Erythroblast (primary cell): ENCODE results near the gene DIAPH2.

Source experiments
- DNase-seq, 2 experiments: peaks; one replicate each; lab custom pipeline; 2025; lab: John Stamatoyannopoulos, UW
- GATA1 ChIP-seq: IDR thresholded peaks from 2 replicates; pipeline ENCODE4 v1.6.1; 2011; ENCODE audit warnings: low read depth, mild to moderate bottlenecking, control low read depth, low read length, moderate library complexity
- POLR2A ChIP-seq: IDR thresholded peaks from 2 replicates; pipeline ENCODE4 v1.6.1; 2011; ENCODE audit warnings: mild to moderate bottlenecking, low read length

DIAPH2 gene

DNA sequence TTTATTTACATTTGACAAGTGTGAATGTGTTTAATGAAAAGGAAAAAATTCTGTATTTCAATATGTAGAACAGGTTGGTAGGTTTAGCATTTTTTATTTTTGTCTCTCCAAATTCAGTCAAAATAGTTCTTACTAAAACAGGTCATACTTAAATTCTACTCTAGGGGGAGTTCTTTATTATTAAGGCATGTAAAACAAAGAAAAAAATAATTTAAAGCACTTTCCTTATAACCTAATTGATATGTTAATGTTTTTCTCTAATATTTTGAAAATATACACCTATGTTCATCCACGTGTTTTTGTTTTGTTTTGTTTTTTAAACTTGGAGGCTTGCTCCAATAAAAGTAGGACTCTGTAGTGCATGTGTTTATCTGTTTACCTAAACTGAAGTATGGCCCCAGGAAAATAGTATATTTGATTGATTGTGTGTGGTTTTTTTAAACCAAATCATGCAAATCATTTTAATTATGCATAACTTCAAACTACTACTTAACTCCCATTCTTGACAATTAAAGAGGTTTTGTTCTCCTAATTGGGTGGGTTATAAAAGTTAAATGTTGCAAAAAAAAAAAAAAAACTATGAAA is 761.7 kb downstream of the DIAPH2 start:
- TF ChIP-seq POLR2A (no peak), GATA1 (no peak)
- DNase-seq: no peak

DNA sequence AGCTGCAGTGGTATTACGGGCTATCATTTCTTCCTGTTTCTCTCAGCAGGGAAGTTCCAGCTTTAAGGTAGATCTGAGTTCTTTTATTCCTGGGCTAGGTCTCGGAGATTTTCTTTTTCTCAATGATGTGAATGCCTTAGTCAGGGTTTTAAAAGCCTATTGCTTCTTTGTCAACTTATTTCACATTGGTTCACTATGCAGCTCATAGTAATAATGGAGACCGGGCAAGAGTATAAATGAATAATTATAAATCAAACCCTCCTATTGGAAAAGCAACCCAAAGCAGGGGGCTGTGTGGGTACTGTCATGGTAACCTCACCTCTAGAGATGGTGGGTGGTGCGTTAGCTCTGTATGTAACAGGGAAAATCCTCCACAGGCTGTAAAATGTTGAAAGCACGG is 762.7 kb downstream of the DIAPH2 start:
- no peak for TF ChIP-seq POLR2A
- no peak for TF ChIP-seq GATA1
- DNase-seq: no peak

DNA sequence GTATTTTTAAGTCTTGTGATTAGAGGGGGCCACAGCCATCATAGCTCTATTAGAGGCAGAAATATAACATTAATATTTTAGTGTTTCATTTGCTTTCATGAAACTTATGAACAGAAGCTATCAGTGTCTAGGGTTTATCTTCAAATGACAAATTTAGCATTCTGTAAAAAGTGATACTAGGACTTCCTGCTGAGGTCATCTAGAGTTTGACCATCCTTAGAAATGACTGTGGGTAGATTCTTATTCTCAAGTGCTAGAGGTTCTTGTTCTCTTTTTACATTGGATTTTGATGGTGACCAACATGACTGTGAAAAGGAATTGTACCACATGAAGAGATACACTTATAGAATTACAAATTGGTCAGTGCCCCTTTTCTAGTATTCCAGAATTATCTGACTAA is 767.6 kb downstream of the DIAPH2 start:
- no peak for TF ChIP-seq GATA1
- TF ChIP-seq POLR2A: no peak
- DNase-seq: no peak

DNA sequence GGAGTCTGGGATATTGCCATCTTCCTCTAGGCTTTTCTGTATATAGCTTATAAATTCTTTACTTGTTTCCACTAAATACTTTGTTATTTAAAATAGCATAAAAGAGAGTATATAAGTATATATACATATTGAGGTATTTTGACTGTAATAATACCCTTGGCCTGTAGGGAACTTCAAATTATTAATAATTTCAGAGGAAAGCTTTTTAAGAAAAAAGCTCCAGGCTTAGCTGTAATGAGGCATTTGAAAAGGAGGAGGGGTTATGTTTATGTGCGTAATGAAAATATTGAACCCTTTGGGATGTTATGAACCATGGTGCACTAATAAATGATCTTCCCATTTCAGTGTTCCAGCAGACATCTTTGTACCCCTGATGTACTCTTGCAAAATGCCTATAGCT is 777.1 kb downstream of the DIAPH2 start:
- DNase-seq: no peak
- TF ChIP-seq POLR2A (no peak), GATA1 (no peak)

DNA sequence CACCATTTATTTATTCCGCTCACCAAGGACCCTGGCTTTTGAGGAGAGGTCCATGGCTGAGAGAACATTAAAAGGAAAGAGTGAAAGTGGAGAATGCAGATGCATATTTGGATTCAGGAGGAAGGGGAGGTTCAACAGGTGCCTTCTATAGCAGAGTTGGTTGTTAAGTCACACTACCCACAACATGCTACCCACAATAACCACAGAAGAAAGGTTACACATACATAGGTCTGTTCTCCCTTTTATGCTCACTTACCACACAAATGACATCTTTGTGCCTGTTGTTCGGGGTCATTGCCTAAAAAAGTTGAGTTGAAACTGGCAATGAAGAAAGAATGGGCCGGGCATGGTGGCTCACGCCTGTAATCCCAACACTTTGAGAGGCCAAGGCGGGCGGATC is 786.4 kb downstream of the DIAPH2 start:
- TF ChIP-seq POLR2A (no peak), GATA1 (no peak)

DNA sequence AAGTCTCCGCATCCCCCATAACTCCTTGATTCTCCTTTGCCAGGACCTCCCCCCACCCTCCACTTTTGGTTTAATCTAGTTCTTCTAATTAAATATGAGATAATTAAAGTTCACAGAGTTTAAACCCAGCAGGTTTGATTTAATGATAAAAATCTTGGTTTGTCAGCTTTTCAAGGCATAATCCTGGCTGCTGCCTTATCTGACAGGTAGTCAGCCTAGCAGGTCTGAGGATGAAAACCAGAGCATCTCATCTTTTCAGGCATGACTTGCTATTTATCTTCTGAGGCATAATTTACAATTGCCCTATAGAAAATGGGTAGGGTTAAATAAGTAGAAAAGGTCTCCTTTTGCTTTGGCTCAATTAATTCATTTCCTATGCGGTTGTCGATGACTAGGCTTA is 790.3 kb downstream of the DIAPH2 start:
- TF ChIP-seq POLR2A (no peak), GATA1 (no peak)
- DNase-seq: no peak

More for the DNA sequence above, 786.4 kb downstream of the DIAPH2 start:
- DNase-seq: no peak

DNA sequence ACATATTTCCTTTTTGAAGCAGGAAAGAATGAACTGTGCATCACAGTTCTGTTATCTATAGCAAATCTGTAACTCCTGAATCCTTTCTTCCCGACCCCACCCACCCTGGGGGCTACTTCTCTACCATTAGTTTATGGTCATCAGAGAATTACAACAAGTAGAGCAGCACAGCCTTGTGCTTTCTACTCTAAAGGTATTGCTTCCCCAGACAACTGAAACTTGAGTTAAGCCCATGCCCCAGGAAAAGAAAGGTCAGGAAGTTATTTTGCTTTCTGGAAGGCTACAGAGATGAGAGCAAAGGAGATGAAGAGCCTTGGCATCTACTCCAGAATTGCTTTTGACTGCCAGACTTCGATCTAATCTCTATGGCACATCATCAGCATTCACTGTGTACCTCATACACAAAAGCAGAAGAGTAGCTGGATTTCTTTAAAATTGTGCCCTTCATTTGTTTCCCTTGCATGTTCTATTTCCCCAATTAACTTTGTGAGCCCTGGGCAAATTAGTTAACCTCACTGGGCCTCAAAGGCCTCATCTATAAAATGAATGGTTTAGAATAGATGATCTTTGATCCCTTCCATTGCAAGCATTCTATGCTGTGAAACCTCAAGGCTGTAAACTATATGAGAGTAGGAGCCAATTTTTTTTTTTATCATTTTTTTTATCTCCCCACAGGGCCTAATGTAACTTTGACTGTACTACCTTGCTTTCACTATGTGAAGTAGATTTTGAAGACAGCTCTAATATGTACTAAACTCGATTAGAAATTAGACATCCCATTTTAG is 794.7 kb downstream of the DIAPH2 start:
- no peak for DNase-seq
- TF ChIP-seq POLR2A: no peak
- no peak for TF ChIP-seq GATA1

DNA sequence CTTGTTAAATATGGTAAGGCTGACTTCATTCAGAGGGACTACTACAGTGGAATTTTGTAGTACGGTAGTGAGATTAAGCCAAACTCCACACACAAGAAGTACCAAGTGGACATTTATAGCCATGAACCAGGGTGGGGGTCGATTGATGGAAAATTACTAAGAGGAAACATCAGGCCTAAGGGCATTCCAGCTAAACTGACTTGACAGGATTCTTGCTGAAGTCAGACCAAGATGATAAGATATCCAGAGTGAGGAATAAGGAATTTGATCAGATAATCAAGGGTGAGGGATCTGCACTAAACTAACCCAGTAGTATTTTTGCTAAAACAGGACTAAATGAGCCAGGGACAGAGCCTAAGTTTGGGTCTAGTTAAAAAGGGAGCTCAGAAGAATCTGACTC is 796.6 kb downstream of the DIAPH2 start:
- TF ChIP-seq POLR2A (no peak), GATA1 (no peak)
- no peak for DNase-seq

DNA sequence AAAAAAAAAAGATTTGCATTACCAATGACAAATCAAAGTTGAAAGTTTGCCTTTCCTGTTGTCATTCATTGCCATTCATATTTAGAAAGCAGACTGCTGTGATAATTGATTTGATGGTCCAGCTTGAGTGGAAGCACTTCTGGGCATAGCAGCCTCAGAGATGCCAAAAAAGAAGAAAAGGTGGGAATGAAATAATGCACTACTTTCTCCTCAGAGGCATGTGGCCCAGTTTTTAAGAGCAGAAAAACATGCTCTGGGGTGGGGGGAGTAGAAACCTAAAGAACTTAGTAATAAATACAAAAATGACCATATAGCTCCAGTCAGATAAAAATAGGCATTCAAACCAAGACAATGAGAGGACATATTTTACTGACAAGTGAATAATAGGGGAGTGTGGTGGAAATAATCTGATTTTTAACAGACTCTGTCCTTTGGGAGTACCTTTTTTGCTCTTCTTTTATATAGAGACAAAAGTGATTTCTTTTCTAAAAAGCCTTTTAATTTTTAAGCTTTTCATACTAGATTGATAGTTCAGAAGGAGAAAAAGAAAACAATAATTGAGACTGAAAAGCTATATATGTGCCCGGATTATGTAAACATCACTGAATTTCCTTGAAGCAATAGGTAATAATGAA is 798.1 kb downstream of the DIAPH2 start:
- TF ChIP-seq POLR2A: no peak
- no peak for TF ChIP-seq GATA1
- DNase-seq: no peak

DNA sequence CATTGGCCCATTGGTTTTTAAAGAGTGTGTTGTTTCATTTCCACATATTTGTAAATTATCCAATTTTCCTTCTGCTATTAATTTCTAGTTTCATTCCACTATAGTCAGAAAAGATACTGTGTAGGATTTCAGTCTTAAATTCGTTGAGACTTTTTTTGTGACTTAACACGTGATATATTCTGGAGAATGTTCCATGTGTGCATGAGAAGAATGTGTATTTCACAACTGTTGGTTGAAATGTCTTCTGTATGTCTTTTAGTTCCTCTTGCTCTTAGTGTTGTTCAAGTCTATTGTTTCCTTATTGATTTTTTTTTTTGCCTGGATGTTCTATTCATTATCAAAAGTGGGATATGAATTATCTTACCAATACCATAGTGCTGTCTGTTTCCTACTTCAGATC is 806.0 kb downstream of the DIAPH2 start:
- TF ChIP-seq GATA1 (no peak), POLR2A (no peak)
- no peak for DNase-seq

DNA sequence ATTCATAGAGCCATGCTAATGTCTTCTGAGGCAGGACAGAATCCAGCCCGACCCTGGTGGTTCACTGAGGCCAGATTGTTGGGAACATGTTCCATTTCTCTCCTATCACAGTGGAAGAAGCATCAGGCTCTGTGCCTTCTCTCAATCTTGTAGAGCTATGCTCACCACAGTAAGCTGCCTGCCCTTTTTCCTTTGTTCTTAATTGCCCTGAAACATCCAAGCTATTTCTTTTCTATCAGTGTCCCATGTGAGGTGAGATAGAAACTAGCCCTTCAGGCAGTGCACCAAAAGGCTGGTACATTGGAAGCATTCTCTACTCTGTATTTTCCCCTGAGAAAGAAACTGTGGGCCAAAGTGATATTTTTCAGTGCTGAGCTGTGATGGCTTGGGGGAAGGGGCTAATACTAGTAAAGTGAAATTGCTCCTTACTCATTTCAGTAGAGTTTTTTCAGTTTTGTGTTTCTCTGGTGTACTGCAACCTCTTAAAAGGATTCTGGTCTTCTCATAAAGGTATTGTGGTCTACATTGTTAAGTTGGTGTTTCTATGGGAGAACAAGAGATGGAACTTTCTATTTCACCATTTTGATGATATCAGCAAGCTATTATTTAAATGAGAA is 810.2 kb downstream of the DIAPH2 start:
- no peak for DNase-seq
- TF ChIP-seq POLR2A (no peak), GATA1 (no peak)

DNA sequence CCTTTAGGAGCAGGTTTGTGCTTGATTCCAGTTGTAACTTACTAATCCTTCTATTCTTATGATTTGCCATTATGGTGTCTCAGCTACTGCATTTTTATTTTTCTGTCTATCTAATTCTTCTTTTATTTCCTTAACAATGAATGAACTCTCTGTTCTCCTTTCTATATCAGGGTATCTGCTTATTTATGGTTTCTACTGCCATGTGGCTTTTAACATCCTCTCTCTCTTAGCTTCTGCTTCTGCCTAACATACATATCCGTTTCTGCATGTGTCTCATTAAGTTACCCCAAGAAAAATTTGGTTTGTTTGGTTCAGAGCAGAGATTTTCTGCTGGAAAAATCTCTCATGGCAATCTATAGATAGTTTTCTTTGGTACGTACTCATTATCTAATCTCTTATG is 813.5 kb downstream of the DIAPH2 start:
- no peak for DNase-seq
- TF ChIP-seq GATA1 (no peak), POLR2A (no peak)

DNA sequence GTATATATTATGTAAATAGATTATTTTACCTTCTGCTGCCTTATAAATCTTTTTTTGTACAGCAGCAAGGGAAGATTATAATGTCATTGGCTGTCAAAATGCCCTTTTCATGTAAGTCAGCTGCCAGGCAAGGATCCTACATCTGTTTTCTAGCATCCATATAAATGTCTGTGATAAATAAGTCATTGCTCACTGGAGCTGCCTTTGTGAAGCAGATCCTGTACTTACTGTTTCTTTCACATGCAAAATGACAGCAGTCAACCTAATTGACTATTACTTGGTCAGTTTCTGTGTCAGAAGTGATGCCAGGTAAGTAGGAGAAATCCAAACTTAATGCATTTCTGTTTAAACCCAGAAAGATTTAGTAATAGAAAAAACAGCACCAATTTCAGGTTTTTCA is 819.8 kb downstream of the DIAPH2 start:
- DNase-seq: no peak
- TF ChIP-seq POLR2A (no peak), GATA1 (no peak)

DNA sequence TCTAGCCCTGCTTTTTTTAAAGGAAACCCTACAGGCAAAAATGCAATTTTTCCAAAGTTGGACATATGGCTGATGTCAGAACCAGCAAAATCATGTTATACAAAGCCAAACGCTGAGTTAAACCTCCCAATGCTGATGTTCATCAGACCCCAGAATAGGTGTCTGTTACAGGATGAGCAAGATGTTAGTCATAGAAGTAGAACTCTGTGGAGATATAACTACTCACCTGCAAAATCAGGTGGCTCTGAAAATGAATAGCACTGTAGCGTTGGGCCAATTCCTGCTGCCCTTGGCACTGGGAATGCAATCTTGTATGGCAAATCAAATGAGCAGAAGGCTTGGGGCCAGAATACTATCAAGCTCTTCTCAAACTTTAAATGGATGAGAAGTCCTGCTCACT is 833.1 kb downstream of the DIAPH2 start:
- TF ChIP-seq GATA1 (no peak), POLR2A (no peak)
- DNase-seq: no peak

DNA sequence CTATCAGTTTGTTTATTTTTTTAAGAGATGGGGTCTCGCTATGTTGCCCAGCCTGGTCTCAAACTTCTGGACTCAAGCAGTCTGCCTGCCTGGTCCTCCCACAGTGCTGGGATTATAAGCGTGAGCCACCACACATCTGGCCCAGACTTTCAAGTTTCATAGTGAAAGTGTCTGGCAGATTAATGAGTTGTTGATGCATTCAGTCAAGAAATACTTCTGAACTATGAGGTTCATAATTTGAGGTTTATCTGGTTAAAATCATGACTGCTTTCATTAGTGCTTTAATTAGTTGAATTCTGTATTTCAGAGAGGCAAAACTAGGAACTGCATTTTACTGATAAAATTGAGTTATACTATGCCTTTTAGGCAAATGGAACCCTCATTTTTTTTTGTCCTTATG is 837.7 kb downstream of the DIAPH2 start:
- no peak for DNase-seq
- TF ChIP-seq GATA1: no peak
- TF ChIP-seq POLR2A: no peak
